GM15510 (cell line): ENCODE results near the gene ROBO2.

Experiments
- POLR2A ChIP-seq: IDR thresholded peaks from 3 replicates; pipeline ENCODE4 v1.6.1; 2011; ENCODE audit warnings: borderline replicate concordance; ENCODE audit not compliant: insufficient read length; ENCODE audit errors: extremely low read depth

ROBO2 gene

GRCh38 chr3:77071809-77072208 lies 31.9 kb downstream of the ROBO2 start:
- TF ChIP-seq POLR2A: no peak

- no peak for TF ChIP-seq POLR2A
These were observed 32.3 kb downstream of the ROBO2 start for GRCh38 chr3:77072232-77072631.

GRCh38 chr3:77078279-77078678 lies 38.4 kb downstream of the ROBO2 start:
- no peak for TF ChIP-seq POLR2A

GRCh38 chr3:77079988-77080610 lies 40.2 kb downstream of the ROBO2 start:
- no peak for TF ChIP-seq POLR2A

GRCh38 chr3:77081240-77081661 lies 41.4 kb downstream of the ROBO2 start:
- TF ChIP-seq POLR2A: no peak

GRCh38 chr3:77084511-77084910 lies 44.6 kb downstream of the ROBO2 start:
- TF ChIP-seq POLR2A: no peak

GRCh38 chr3:77086408-77086807 lies 46.5 kb downstream of the ROBO2 start:
- no peak for TF ChIP-seq POLR2A

- TF ChIP-seq POLR2A: no peak
These were observed 51.9 kb downstream of the ROBO2 start for GRCh38 chr3:77091809-77092208.

GRCh38 chr3:77093101-77093500 lies 53.2 kb downstream of the ROBO2 start:
- no peak for TF ChIP-seq POLR2A

- no peak for TF ChIP-seq POLR2A
These were observed 56.2 kb downstream of the ROBO2 start for GRCh38 chr3:77096145-77096544.

- TF ChIP-seq POLR2A: no peak
These were observed 57.3 kb downstream of the ROBO2 start for GRCh38 chr3:77096966-77097890.

GRCh38 chr3:77102951-77103769 lies 63.3 kb downstream of the ROBO2 start:
- no peak for TF ChIP-seq POLR2A

GRCh38 chr3:77122652-77123051 lies 82.8 kb downstream of the ROBO2 start:
- TF ChIP-seq POLR2A: no peak

GRCh38 chr3:77125966-77126365 lies 86.1 kb downstream of the ROBO2 start:
- no peak for TF ChIP-seq POLR2A

GRCh38 chr3:77134769-77135168 lies 94.9 kb downstream of the ROBO2 start:
- TF ChIP-seq POLR2A: no peak
